ENCODE data around the gene TANGO6. TPM values are rescaled to one million over a fixed set of nuclear protein-coding genes. Genes with fewer than 3 reads are reported as not detected.

TANGO6 gene
- total RNA-seq, 1 experiment from 2014 or later = 18.2 TPM

DNA sequence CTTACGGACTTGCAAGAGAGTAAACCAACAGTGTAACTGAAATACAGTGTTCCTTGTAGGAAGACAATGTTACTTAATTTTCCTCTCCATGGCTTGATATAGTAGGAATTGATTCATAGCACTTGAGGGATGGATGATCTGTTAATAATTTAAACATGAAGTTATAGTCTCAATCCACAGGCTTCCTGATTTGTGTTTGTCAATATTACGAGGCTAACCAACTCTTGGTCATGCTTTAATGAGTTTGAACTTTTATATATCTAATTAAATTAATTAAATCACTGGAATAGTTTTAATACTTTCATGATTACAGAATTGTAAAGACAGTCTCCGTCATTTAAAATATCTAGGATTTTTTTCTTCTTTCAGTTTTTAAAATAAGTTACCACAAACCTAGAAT is 150.1 kb downstream of the TANGO6 start:
- DNase-seq = no peak
- Mint-ChIP-seq H3K27ac (ENCODE audit: unreplicated experiment) (peak overlapping the region; percentile 52), H3K27me3 (ENCODE audit: insufficient read depth, unreplicated experiment) (no peaks in the 10 kb centered on the region), H3K9me3 (ENCODE audit: unreplicated experiment) (peaks cover 19% of the 10 kb centered on the region), H3K36me3 (ENCODE audit: insufficient read depth, unreplicated experiment) (peaks cover 6% of the 10 kb centered on the region), H3K4me3 (ENCODE audit: unreplicated experiment) (peak overlapping the region; percentile 42), H3K4me1 (ENCODE audit: low read depth, unreplicated experiment) (peaks cover 53% of the 10 kb centered on the region)
- intact Hi-C loops (cut with micrococcal nuclease; ENCODE audit: unreplicated experiment) = no loop called here
- CTCF ChIA-PET = interaction anchor here (0.6 to 1.8 kb wide), 3 partner anchors 21 to 119 kb away, joined by 3 to 8 read pairs (median 3); partner anchors contain the start of gene HAS3
- no peaks in the 10 kb centered on the region for H3K27me3 ChIP-seq (replicated peaks; ENCODE audit: control insufficient read depth, insufficient read depth, low read length)
- no peak overlapping the region for H3K4me3 ChIP-seq (ENCODE audit: low read depth, low read length)
- POLR2A ChIA-PET = no interaction called here
- no peak for TF ChIP-seq CTCF (IDR thresholded peaks at IDR 0.05; ENCODE audit: insufficient read depth in 1 of 2, low read depth in 1 of 2, low read length in 1 of 2, severe bottlenecking in 1 of 2, unreplicated experiment in 1 of 2)
- H3K36me3 ChIP-seq (ENCODE audit: control insufficient read depth, insufficient read depth, low read length) = no peaks in the 10 kb centered on the region
- peaks cover 5% of the 10 kb centered on the region; the same call in 1 of the 2 replicates for H3K9me3 ChIP-seq
- BruUV-seq (replicated peaks) = no TSS peak
- H3K4me1 ChIP-seq = peaks cover 72% of the 10 kb centered on the region

- peaks cover 19% of the 10 kb centered on the region for H3K9me3 Mint-ChIP-seq (ENCODE audit: unreplicated experiment)
- H3K27ac Mint-ChIP-seq (ENCODE audit: unreplicated experiment) = peak overlapping the region; percentile 52
- H3K4me1 ChIP-seq = peaks cover 76% of the 10 kb centered on the region
- CTCF ChIA-PET = interaction anchor here (0.6 to 1.8 kb wide), 5 partner anchors 21 to 150 kb away, joined by 3 to 8 read pairs (median 3); partner anchors contain the start of gene HAS3
- peaks cover 5% of the 10 kb centered on the region; the same call in 1 of the 2 replicates for H3K9me3 ChIP-seq
- POLR2A ChIA-PET = interaction anchor here (0.5 kb wide), 1 partner anchor 357 kb away, joined by 3 read pairs; no protein-coding TSS in a partner anchor
- H3K4me3 Mint-ChIP-seq (ENCODE audit: unreplicated experiment) = peak overlapping the region; percentile 42
- no peaks in the 10 kb centered on the region for H3K27me3 Mint-ChIP-seq (ENCODE audit: insufficient read depth, unreplicated experiment)
- TSS peak; percentile 69 for BruUV-seq (replicated peaks)
- no peaks in the 10 kb centered on the region for H3K36me3 ChIP-seq (ENCODE audit: control insufficient read depth, insufficient read depth, low read length)
- H3K36me3 Mint-ChIP-seq (ENCODE audit: insufficient read depth, unreplicated experiment) = peaks cover 6% of the 10 kb centered on the region
- DNase-seq = peak in 1 of 2 experiments; percentile 21
- no peak for TF ChIP-seq CTCF (IDR thresholded peaks at IDR 0.05; ENCODE audit: insufficient read depth in 1 of 2, low read depth in 1 of 2, low read length in 1 of 2, severe bottlenecking in 1 of 2, unreplicated experiment in 1 of 2)
- no peak overlapping the region for H3K4me3 ChIP-seq (ENCODE audit: low read depth, low read length)
- peaks cover 52% of the 10 kb centered on the region for H3K4me1 Mint-ChIP-seq (ENCODE audit: low read depth, unreplicated experiment)
- intact Hi-C loops (cut with micrococcal nuclease; ENCODE audit: unreplicated experiment) = loop anchor here (2.0 kb wide), 2 partner anchors 47 to 87 kb away; no protein-coding TSS in a partner anchor
- H3K27me3 ChIP-seq (replicated peaks; ENCODE audit: control insufficient read depth, insufficient read depth, low read length) = no peaks in the 10 kb centered on the region
These were observed 150.6 kb downstream of the TANGO6 start for GRCh38 chr16:68993885-68994284.

- Histone ChIP-seq H3K27me3 (replicated peaks; ENCODE audit: control insufficient read depth, insufficient read depth, low read length) (no peaks in the 10 kb centered on the region), H3K4me1 (peaks cover 81% of the 10 kb centered on the region), H3K4me3 (ENCODE audit: low read depth, low read length) (no peak overlapping the region), H3K9me3 (peaks cover 5% of the 10 kb centered on the region; the same call in 1 of the 2 replicates), H3K36me3 (ENCODE audit: control insufficient read depth, insufficient read depth, low read length) (no peaks in the 10 kb centered on the region)
- Mint-ChIP-seq H3K36me3 (ENCODE audit: insufficient read depth, unreplicated experiment) (peaks cover 6% of the 10 kb centered on the region), H3K9me3 (ENCODE audit: unreplicated experiment) (peaks cover 19% of the 10 kb centered on the region), H3K4me1 (ENCODE audit: low read depth, unreplicated experiment) (peaks cover 52% of the 10 kb centered on the region), H3K27ac (ENCODE audit: unreplicated experiment) (peak overlapping the region; percentile 52), H3K27me3 (ENCODE audit: insufficient read depth, unreplicated experiment) (no peaks in the 10 kb centered on the region), H3K4me3 (ENCODE audit: unreplicated experiment) (peak overlapping the region; percentile 42)
- peak in 1 of 2 experiments; percentile 13 for DNase-seq
- ChIA-PET POLR2A (interaction anchor here (0.5 kb wide), 1 partner anchor 357 kb away, joined by 3 read pairs; no protein-coding TSS in a partner anchor), CTCF (interaction anchor here (0.9 to 1.8 kb wide), 4 partner anchors 22 to 150 kb away, joined by 3 to 8 read pairs (median 3); partner anchors contain the start of gene HAS3)
- no TSS peak for BruUV-seq (replicated peaks)
- intact Hi-C loops (cut with micrococcal nuclease; ENCODE audit: unreplicated experiment) = loop anchor here (2.0 kb wide), 2 partner anchors 46 to 88 kb away; no protein-coding TSS in a partner anchor
- no peak for TF ChIP-seq CTCF (IDR thresholded peaks at IDR 0.05; ENCODE audit: insufficient read depth in 1 of 2, low read depth in 1 of 2, low read length in 1 of 2, severe bottlenecking in 1 of 2, unreplicated experiment in 1 of 2)
These were observed 151.0 kb downstream of the TANGO6 start for GRCh38 chr16:68994324-68994723.
